ENCODE data around the gene FOXO3. TPM values are rescaled to one million over a fixed set of nuclear protein-coding genes. Genes with fewer than 3 reads are reported as not detected.

FOXO3 gene
- total and polyA plus RNA-seq, 4 donors, result 11.0 to 89.6 (median 44.1) TPM

DNA sequence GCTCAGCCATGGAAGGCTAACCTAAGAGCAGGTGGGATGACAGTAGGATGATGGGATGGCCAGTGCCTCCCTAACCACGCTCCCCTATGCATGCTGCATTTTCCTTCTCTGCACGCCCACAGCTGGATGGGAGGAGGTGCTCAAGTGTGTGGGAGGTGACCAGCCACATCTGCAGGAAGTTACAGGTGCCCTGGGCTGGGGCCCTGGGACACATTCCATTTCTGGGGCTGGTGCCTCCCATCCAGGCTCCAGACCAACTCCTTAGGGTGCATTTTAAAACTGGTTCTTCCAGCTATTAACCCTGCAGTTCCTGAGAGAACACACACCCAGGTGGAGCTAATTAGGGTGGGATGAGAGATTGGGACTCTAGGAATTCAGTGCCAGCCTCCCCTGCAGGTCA, 152.2 kb downstream of the FOXO3 start:
- H3K9me3 ChIP-seq (ENCODE audit: control insufficient read depth, low read length), result no peaks in the 10 kb centered on the region
- H3K4me1 ChIP-seq (ENCODE audit: control insufficient read depth in 1 of 2, insufficient read depth in 2 of 2, low read length in 2 of 2), result peaks cover 0 to 2% of the 10 kb centered on the region in 2 donors
- ATAC-seq (ENCODE audit: low FRiP score), result no peak
- H3K36me3 ChIP-seq (ENCODE audit: control insufficient read depth in 1 of 2, insufficient read depth in 2 of 2, low read length in 1 of 2), result no peaks in the 10 kb centered on the region
- no peak overlapping the region for H3K4me3 ChIP-seq (ENCODE audit: low read length in 2 of 2)
- DNase-seq, result no peak
- intact Hi-C loops (cut with DNase I), result no loop called here
- 95 to 96% methylated on average over 2 of the region's 2 CpGs for WGBS, 2 donors
- no peak overlapping the region for H3K27ac ChIP-seq (ENCODE audit: low read depth in 1 of 2, low read length in 2 of 2)
- no peaks in the 10 kb centered on the region for H3K27me3 ChIP-seq (ENCODE audit: control insufficient read depth in 1 of 2, insufficient read depth in 2 of 2, low read length in 1 of 2)

DNA sequence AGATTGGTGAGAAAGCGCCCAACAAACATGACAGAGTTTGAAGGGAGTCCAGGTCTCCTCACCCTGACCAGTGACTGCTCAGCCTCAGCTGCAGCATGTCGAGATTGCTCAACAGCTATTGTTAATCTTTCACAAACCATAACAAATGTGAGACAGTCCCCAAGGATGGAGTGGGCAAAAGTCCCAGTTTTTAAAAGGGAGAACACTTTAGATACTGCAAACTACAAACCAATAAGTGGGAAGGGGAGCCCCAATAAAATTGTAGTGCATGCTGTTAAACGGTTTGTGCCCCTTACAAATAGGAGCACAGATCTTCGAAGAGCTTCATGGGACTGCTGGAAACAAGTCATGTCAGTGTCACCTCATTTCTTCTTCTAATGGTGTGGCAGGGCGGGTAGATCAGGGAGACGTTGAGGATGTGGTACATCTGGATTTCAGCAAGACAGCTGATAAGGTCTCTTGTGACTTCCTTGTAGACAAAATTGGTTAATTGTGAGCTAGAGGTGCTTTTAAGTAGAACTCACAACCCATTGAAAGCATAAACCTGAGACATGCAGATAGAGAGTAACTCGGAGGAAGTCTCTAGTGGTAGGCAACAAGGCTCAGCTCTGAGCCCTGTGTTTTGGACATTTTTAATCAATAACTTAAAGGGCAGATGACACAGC, 153.5 kb downstream of the FOXO3 start:
- intact Hi-C loops (cut with DNase I), result no loop called here

DNA sequence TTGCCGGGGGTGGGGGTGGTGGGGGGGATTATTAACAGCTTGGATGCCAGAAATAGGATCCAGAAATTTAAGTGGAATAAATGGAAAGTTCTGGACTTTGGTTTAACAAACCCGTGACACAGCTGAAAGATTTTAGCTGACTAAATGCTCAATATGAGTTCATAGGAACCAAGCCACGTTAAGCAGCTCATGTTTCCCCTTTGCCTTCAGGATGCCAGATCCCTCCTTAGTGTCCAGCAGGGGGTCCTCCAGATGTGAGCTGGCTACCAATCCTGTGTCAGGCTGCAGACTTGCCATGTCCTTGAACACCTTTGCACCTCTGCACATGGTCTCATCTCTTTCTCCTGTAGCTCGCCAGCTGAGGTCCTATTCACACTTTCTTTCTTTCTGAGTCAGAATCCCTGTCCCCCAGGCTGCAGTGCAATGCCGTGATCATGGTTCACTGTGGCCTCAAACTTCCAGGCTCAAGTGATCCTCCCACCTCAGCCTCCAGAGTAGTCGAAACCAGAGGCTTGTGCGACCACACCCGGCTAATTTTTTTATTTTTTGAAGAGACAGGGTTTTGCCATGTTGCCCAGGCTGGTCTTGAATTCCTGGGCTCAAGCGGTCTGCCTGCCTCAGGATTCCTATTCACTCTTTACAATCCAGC, 154.2 kb downstream of the FOXO3 start:
- no peaks in the 10 kb centered on the region for H3K27me3 ChIP-seq (ENCODE audit: control insufficient read depth in 1 of 2, insufficient read depth in 2 of 2, low read length in 1 of 2)
- intact Hi-C loops (cut with DNase I), result no loop called here
- WGBS, 2 donors, result 62 to 75% methylated on average over 9 of the region's 9 CpGs
- ATAC-seq (ENCODE audit: low FRiP score), result peak; percentile 49
- no peak overlapping the region for H3K27ac ChIP-seq (ENCODE audit: low read depth in 1 of 2, low read length in 2 of 2)
- peak in 1 of 2 donors; percentile 48 for DNase-seq
- H3K36me3 ChIP-seq (ENCODE audit: control insufficient read depth in 1 of 2, insufficient read depth in 2 of 2, low read length in 1 of 2), result no peaks in the 10 kb centered on the region
- peaks cover 0 to 2% of the 10 kb centered on the region in 2 donors for H3K4me1 ChIP-seq (ENCODE audit: control insufficient read depth in 1 of 2, insufficient read depth in 2 of 2, low read length in 2 of 2)
- H3K4me3 ChIP-seq (ENCODE audit: low read length in 2 of 2), result no peak overlapping the region
- no peaks in the 10 kb centered on the region for H3K9me3 ChIP-seq (ENCODE audit: control insufficient read depth, low read length)

More for the DNA sequence above, 153.5 kb downstream of the FOXO3 start:
- ATAC-seq (ENCODE audit: low FRiP score), result peak; percentile 75
- Histone ChIP-seq H3K27ac (ENCODE audit: low read depth in 1 of 2, low read length in 2 of 2) (no peak overlapping the region), H3K9me3 (ENCODE audit: control insufficient read depth, low read length) (no peaks in the 10 kb centered on the region), H3K4me3 (ENCODE audit: low read length in 2 of 2) (no peak overlapping the region), H3K4me1 (ENCODE audit: control insufficient read depth in 1 of 2, insufficient read depth in 2 of 2, low read length in 2 of 2) (peaks cover 0 to 2% of the 10 kb centered on the region in 2 donors), H3K27me3 (ENCODE audit: control insufficient read depth in 1 of 2, insufficient read depth in 2 of 2, low read length in 1 of 2) (no peaks in the 10 kb centered on the region), H3K36me3 (ENCODE audit: control insufficient read depth in 1 of 2, insufficient read depth in 2 of 2, low read length in 1 of 2) (no peaks in the 10 kb centered on the region)
- DNase-seq, result peak in 1 of 2 donors; percentile 36
- WGBS, 2 donors, result 28 to 40% methylated on average over 7 of the region's 7 CpGs

DNA sequence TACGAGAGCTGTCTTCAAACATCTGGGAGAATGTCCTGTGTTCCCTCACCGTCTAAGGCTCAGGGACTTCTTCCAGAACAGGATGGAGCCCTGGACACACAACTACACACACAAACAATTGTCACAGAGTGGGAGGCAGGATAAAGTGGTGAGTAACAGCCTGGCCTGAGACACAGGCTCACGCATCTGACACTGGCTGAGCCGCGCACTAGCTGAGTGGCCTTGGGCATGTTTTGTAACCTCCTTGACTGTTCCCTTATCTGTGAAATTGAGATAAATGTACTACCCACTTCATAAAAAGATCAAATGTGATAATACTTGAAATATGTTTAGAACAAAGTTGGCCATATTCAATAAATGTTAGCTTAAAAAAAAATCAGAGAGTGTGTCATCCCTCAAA, 155.1 kb downstream of the FOXO3 start:
- H3K4me3 ChIP-seq (ENCODE audit: low read length in 2 of 2), result no peak overlapping the region
- H3K36me3 ChIP-seq (ENCODE audit: control insufficient read depth in 1 of 2, insufficient read depth in 2 of 2, low read length in 1 of 2), result no peaks in the 10 kb centered on the region
- peaks cover 0 to 2% of the 10 kb centered on the region in 2 donors for H3K4me1 ChIP-seq (ENCODE audit: control insufficient read depth in 1 of 2, insufficient read depth in 2 of 2, low read length in 2 of 2)
- ATAC-seq (ENCODE audit: low FRiP score) (no peak), DNase-seq (peak in 1 of 2 donors; percentile 26)
- no peaks in the 10 kb centered on the region for H3K9me3 ChIP-seq (ENCODE audit: control insufficient read depth, low read length)
- intact Hi-C loops (cut with DNase I), result no loop called here
- H3K27ac ChIP-seq (ENCODE audit: low read depth in 1 of 2, low read length in 2 of 2), result no peak overlapping the region
- no peaks in the 10 kb centered on the region for H3K27me3 ChIP-seq (ENCODE audit: control insufficient read depth in 1 of 2, insufficient read depth in 2 of 2, low read length in 1 of 2)
- 89 to 95% methylated on average over 5 of the region's 5 CpGs for WGBS, 2 donors

DNA sequence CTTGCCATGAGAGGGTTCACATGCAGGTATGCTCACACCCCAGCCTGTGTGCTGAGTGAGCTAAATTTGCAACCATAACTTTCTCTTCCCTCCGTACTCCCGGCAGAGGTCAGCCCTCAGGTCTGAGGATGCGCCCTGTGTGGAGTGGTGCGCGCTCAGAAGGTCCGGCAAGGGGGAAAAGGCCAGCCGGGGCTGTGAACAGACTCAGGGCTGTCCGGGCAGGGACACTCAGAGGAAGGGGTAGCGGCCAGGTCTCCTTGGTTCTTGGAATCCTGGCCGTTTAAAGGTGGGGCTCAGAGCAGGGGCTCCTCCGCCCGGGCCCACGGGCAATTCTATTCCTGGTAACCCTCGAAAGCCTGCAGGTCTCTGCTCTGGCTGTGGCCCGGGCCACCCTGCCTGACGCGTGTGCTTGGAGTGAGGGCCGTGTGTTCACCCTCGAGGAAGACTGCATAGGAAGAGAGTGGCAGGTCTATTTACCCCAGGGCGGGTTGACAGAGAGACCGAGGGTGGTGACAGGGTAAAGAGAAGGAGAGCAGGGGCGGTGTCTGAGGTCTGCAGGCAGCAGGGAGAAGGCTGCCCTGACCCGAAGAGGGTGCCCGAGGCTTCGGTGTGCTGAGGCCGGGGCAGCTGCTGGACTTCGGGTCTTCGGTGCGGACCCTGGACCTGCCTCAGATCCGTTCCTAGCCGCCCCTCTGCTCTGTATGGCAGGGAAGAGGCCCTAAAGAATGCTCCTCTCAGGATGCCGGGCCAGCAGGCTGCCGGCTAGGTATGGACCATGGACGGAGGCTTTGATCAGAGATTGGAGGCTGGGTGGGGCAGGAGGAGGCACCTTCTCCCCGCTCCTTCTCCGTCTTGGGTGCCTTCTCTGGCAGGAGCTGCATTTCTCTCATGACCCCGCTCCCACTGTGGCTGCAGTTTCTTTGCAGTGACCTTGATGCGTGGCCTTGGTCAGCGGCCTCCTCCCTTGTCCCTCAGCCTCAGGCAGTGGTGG, 156.4 kb downstream of the FOXO3 start:
- intact Hi-C loops (cut with DNase I), result no loop called here
- no peaks in the 10 kb centered on the region for H3K27me3 ChIP-seq (ENCODE audit: control insufficient read depth in 1 of 2, insufficient read depth in 2 of 2, low read length in 1 of 2)
- peaks cover 0 to 2% of the 10 kb centered on the region in 2 donors for H3K4me1 ChIP-seq (ENCODE audit: control insufficient read depth in 1 of 2, insufficient read depth in 2 of 2, low read length in 2 of 2)
- no peak overlapping the region for H3K27ac ChIP-seq (ENCODE audit: low read depth in 1 of 2, low read length in 2 of 2)
- 95 to 96% methylated on average over 39 of the region's 39 CpGs for WGBS, 2 donors
- no peaks in the 10 kb centered on the region for H3K9me3 ChIP-seq (ENCODE audit: control insufficient read depth, low read length)
- no peaks in the 10 kb centered on the region for H3K36me3 ChIP-seq (ENCODE audit: control insufficient read depth in 1 of 2, insufficient read depth in 2 of 2, low read length in 1 of 2)
- no peak overlapping the region for H3K4me3 ChIP-seq (ENCODE audit: low read length in 2 of 2)
- DNase-seq (peak in 1 of 2 donors; percentile 71), ATAC-seq (ENCODE audit: low FRiP score) (no peak)

DNA sequence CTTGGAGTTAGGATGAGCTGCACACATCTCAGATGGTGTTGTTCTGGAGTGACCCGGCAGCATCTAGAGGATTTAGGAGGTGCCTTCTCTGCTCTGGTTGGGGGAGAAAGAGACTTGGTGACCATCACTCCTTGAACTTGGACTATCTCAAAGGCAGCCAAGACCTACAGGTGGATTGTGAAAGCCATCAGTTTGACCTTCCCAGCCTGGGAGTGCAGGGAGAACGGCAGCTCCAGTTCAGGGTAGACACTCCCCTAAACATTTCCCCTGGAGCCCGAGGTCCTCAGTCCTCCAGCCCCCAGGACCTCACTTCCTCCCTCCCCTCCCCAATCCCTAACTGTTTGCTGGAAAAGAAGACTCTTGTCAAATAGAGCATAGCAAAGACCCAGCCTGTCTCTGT, 158.8 kb downstream of the FOXO3 start:
- 94 to 100% methylated on average over 3 of the region's 3 CpGs for WGBS, 2 donors
- Histone ChIP-seq H3K9me3 (ENCODE audit: control insufficient read depth, low read length) (no peaks in the 10 kb centered on the region), H3K4me1 (ENCODE audit: control insufficient read depth in 1 of 2, insufficient read depth in 2 of 2, low read length in 2 of 2) (peaks cover 0 to 2% of the 10 kb centered on the region in 2 donors), H3K27ac (ENCODE audit: low read depth in 1 of 2, low read length in 2 of 2) (no peak overlapping the region), H3K36me3 (ENCODE audit: control insufficient read depth in 1 of 2, insufficient read depth in 2 of 2, low read length in 1 of 2) (no peaks in the 10 kb centered on the region), H3K4me3 (ENCODE audit: low read length in 2 of 2) (no peak overlapping the region), H3K27me3 (ENCODE audit: control insufficient read depth in 1 of 2, insufficient read depth in 2 of 2, low read length in 1 of 2) (no peaks in the 10 kb centered on the region)
- ATAC-seq (ENCODE audit: low FRiP score), result no peak
- DNase-seq, result no peak
- intact Hi-C loops (cut with DNase I), result no loop called here

DNA sequence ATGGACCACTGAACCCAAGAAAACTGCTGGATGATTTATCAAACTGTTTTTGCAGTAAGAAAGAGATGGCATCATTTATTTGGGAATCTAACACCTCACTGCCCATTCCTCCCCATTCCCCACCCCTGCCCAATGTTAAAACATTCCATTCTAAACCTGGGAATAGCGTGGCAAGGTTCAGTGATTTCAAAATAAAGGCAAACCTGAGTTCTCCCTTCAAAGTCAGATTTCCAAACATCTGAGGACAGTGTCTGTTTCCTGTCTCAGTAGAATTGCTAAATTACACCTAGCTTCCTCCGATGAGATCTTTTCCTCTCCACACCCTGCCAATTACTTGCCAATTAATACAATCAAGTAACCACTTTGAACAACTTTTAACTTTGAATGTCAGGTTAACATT, 160.1 kb downstream of the FOXO3 start:
- Histone ChIP-seq H3K4me1 (ENCODE audit: control insufficient read depth in 1 of 2, insufficient read depth in 2 of 2, low read length in 2 of 2) (no peaks in the 10 kb centered on the region), H3K9me3 (ENCODE audit: control insufficient read depth, low read length) (no peaks in the 10 kb centered on the region), H3K27ac (ENCODE audit: low read depth in 1 of 2, low read length in 2 of 2) (no peak overlapping the region), H3K4me3 (ENCODE audit: low read length in 2 of 2) (no peak overlapping the region), H3K36me3 (ENCODE audit: control insufficient read depth in 1 of 2, insufficient read depth in 2 of 2, low read length in 1 of 2) (no peaks in the 10 kb centered on the region), H3K27me3 (ENCODE audit: control insufficient read depth in 1 of 2, insufficient read depth in 2 of 2, low read length in 1 of 2) (no peaks in the 10 kb centered on the region)
- no peak for ATAC-seq (ENCODE audit: low FRiP score)
- WGBS, 2 donors, result 85 to 89% methylated on average over 2 of the region's 2 CpGs
- no peak for DNase-seq
- intact Hi-C loops (cut with DNase I), result no loop called here

DNA sequence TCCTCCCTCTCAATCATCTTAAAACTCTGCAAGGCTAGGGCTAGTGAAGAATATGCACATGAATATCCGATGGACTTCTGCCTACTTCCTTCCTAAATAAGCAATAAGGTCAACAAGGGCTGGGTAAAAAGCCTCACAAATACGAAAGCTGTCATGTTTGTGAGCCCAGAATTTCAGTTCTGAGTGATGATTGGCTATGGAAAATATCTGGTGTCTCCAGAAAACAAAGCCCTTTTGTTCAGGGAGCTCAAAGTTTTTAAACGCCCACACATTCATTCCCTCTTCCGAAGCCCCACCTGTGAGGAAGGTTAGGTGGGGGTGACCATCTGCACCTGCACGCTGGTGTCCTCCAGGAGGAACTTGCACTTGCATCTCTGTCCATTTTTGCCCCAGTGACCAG, 160.6 kb downstream of the FOXO3 start:
- intact Hi-C loops (cut with DNase I), result no loop called here
- no peak overlapping the region for H3K4me3 ChIP-seq (ENCODE audit: low read length in 2 of 2)

More for the DNA sequence above, 160.6 kb downstream of the FOXO3 start:
- Histone ChIP-seq H3K27ac (ENCODE audit: low read depth in 1 of 2, low read length in 2 of 2) (no peak overlapping the region), H3K27me3 (ENCODE audit: control insufficient read depth in 1 of 2, insufficient read depth in 2 of 2, low read length in 1 of 2) (no peaks in the 10 kb centered on the region), H3K4me1 (ENCODE audit: control insufficient read depth in 1 of 2, insufficient read depth in 2 of 2, low read length in 2 of 2) (no peaks in the 10 kb centered on the region), H3K9me3 (ENCODE audit: control insufficient read depth, low read length) (no peaks in the 10 kb centered on the region), H3K36me3 (ENCODE audit: control insufficient read depth in 1 of 2, insufficient read depth in 2 of 2, low read length in 1 of 2) (no peaks in the 10 kb centered on the region)
- WGBS, 2 donors, result 75 to 76% methylated on average over 5 of the region's 5 CpGs
- ATAC-seq (ENCODE audit: low FRiP score) (no peak), DNase-seq (no peak)
